ENCODE data around the gene ESRRA.

Gene ESRRA

DNA sequence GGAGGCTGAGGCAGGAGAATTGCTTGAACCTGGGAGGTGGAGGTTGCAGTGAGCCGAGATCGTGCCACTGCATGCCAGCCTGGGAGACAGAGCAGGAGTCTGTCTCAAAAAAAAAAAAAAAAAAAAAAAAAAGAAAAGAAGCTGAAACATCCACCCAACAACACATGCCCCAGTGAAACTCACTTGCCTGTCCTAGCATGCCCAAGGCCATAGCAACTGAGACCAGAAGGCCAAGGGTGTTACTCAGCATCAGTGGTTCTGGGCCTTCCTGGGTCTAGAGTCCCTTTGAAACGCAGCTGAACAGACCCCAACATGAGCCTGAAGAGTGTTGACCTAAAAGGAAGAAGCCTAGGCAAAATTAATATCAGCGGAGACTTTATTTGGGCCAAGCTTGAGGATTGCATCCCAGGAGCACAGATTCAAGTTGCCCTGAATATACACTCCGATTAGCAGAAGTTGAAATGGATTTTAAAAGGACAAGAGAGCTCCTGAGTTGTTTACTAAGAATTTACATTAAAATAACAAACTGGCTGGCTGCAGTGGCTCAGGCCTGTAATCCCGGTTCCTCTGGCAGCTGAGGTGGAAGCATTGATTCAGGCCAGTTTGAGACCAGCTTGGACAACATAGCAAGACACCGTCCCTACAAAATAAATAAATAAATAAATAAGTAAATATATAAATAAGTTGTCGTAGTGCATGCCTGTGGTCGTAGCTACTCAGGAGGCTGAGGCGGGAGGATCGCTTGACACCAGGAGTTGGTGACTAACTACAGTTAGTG, 19.6 kb downstream of the ESRRA start:
- Histone ChIP-seq H3K27me3 (ENCODE audit: control insufficient read depth in 1 of 2, insufficient read depth in 2 of 2, low read length in 2 of 2) (no peaks in the 10 kb centered on the region), H3K27ac (ENCODE audit: low read length) (no peak overlapping the region), H3K4me1 (ENCODE audit: control insufficient read depth, insufficient read depth, low read length) (peaks cover 2% of the 10 kb centered on the region)

DNA sequence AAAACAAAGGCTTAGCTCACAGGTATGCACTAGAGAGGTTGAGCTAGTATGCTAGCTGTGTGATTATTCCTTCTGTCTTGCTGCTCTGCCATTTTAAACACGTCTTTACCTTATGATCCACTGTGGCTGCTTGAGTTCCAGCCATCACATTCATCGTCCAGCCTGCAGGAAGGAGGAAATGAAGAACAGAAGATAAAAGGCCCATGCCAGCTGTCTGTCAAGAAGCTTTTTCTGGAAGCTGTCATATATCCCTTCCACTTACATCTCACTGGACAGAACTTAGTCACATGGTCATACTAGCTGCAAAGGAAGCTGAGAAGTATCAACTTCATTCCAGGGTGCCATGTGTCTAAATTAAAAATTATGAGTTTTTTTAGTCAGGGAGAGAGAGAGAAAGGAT, 22.1 kb downstream of the ESRRA start:
- no peak overlapping the region for H3K27ac ChIP-seq (ENCODE audit: low read length)
- no peaks in the 10 kb centered on the region for H3K9me3 ChIP-seq (ENCODE audit: control insufficient read depth in 2 of 2, low read length in 2 of 2)
- H3K36me3 ChIP-seq (ENCODE audit: control insufficient read depth in 2 of 2, insufficient read depth in 2 of 2, low read length in 2 of 2) = no peaks in the 10 kb centered on the region
- H3K9ac ChIP-seq (ENCODE audit: low read length in 2 of 2) = no peak overlapping the region
- H3K4me1 ChIP-seq (ENCODE audit: control insufficient read depth, insufficient read depth, low read length) = peaks cover 8% of the 10 kb centered on the region
- H3K27me3 ChIP-seq (ENCODE audit: control insufficient read depth in 1 of 2, insufficient read depth in 2 of 2, low read length in 2 of 2) = no peaks in the 10 kb centered on the region
- no peak overlapping the region for H3K4me3 ChIP-seq (ENCODE audit: low read length in 2 of 2)

More for the DNA sequence above, 19.6 kb downstream of the ESRRA start:
- Histone ChIP-seq H3K9me3 (ENCODE audit: control insufficient read depth in 2 of 2, low read length in 2 of 2) (no peaks in the 10 kb centered on the region), H3K9ac (ENCODE audit: low read length in 2 of 2) (no peak overlapping the region), H3K36me3 (ENCODE audit: control insufficient read depth in 2 of 2, insufficient read depth in 2 of 2, low read length in 2 of 2) (peaks cover 0 to 4% of the 10 kb centered on the region in 2 donors), H3K4me3 (ENCODE audit: low read length in 2 of 2) (no peak overlapping the region)

DNA sequence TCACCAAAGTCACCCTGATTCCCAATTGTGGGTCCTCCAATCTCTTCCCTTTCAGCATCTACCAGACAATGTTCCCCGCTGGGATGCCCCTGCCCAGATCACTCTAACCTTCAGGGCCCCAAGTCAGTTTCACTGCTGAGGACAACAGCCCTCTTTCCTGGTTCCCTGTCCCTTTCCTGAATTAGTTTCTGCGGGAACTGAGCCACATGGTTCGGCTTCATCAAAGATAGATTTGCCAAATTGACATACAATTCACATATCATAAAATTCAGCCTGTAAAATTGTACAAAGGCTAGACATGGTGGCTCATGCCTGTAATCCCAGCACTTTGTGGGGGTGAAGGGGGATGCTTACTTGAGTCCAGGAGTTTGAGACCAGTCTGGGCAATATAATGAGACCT, 22.7 kb downstream of the ESRRA start:
- Histone ChIP-seq H3K27ac (ENCODE audit: low read length) (no peak overlapping the region), H3K36me3 (ENCODE audit: control insufficient read depth in 2 of 2, insufficient read depth in 2 of 2, low read length in 2 of 2) (no peaks in the 10 kb centered on the region), H3K9ac (ENCODE audit: low read length in 2 of 2) (no peak overlapping the region)

DNA sequence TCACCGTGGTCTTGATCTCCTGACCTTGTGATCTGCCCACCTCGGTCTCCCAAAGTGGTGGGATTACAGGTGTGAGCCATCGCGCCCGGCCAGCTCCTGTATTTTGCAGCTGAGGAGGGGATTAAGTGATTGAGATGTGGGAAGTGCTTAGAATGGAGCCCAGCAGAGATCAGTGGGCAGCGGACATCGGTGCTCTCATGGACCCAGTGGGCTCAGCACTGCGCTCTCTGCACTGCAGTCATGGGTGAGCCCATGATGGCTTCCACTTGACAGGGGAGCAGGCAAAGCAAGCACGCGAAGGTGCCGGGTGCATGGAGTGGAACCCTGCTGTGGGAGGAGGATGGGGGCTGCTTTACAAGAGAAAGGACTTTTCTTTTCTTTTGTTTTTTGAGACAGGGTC, 25.6 kb downstream of the ESRRA start:
- Histone ChIP-seq H3K4me3 (ENCODE audit: low read length in 2 of 2) (no peak overlapping the region), H3K36me3 (ENCODE audit: control insufficient read depth in 2 of 2, insufficient read depth in 2 of 2, low read length in 2 of 2) (no peaks in the 10 kb centered on the region), H3K27me3 (ENCODE audit: control insufficient read depth in 1 of 2, insufficient read depth in 2 of 2, low read length in 2 of 2) (no peaks in the 10 kb centered on the region), H3K9ac (ENCODE audit: low read length in 2 of 2) (no peak overlapping the region), H3K9me3 (ENCODE audit: control insufficient read depth in 2 of 2, low read length in 2 of 2) (no peaks in the 10 kb centered on the region), H3K27ac (ENCODE audit: low read length) (no peak overlapping the region), H3K4me1 (ENCODE audit: control insufficient read depth, insufficient read depth, low read length) (peaks cover 8% of the 10 kb centered on the region)

More for the DNA sequence above, 22.7 kb downstream of the ESRRA start:
- no peaks in the 10 kb centered on the region for H3K27me3 ChIP-seq (ENCODE audit: control insufficient read depth in 1 of 2, insufficient read depth in 2 of 2, low read length in 2 of 2)
- H3K9me3 ChIP-seq (ENCODE audit: control insufficient read depth in 2 of 2, low read length in 2 of 2) = no peaks in the 10 kb centered on the region
- H3K4me3 ChIP-seq (ENCODE audit: low read length in 2 of 2) = no peak overlapping the region
- peaks cover 8% of the 10 kb centered on the region for H3K4me1 ChIP-seq (ENCODE audit: control insufficient read depth, insufficient read depth, low read length)

DNA sequence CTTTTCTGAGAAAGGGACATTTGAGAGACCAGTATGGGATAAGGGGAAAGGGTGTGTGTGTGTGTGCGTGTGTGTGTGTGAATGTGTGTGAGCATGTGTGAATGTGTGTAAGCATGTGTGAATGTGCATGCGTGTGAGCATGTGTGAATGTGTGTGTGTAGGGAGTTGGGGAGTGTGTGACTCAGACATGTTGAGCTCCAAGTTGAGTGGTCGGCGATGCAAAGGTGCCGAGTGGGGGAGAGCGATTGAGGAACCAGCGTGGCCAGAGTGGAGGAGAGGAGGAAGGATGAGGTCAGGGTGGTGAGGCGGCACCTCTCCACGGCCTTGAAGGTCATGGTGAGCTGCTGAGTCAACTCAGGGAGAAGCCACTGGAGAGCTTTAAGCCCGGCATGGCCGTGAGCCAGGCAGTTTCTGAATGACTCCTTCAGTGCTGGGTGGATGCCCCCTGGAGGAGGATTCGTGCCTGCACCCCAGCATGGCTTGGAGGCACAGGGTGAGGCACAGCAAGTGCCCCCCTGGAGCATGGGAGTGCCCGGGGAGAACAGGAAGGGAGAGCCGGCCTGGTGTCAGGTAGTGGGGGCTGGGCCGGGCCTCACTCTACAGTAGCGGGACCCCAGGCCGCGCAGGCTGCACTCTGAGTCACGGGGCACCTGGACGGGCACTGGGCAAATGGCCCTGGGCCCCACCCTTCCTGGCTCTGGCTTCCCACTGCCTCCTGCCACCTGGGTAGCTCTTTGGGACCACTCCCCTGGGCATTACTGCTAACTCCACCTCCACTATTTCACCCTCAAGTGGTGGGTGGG, 26.4 kb downstream of the ESRRA start:
- no peaks in the 10 kb centered on the region for H3K36me3 ChIP-seq (ENCODE audit: control insufficient read depth in 2 of 2, insufficient read depth in 2 of 2, low read length in 2 of 2)
- no peak overlapping the region for H3K27ac ChIP-seq (ENCODE audit: low read length)
- H3K9me3 ChIP-seq (ENCODE audit: control insufficient read depth in 2 of 2, low read length in 2 of 2) = no peaks in the 10 kb centered on the region
- H3K4me3 ChIP-seq (ENCODE audit: low read length in 2 of 2) = no peak overlapping the region
- no peaks in the 10 kb centered on the region for H3K27me3 ChIP-seq (ENCODE audit: control insufficient read depth in 1 of 2, insufficient read depth in 2 of 2, low read length in 2 of 2)
- no peak overlapping the region for H3K9ac ChIP-seq (ENCODE audit: low read length in 2 of 2)
- peaks cover 8% of the 10 kb centered on the region for H3K4me1 ChIP-seq (ENCODE audit: control insufficient read depth, insufficient read depth, low read length)

DNA sequence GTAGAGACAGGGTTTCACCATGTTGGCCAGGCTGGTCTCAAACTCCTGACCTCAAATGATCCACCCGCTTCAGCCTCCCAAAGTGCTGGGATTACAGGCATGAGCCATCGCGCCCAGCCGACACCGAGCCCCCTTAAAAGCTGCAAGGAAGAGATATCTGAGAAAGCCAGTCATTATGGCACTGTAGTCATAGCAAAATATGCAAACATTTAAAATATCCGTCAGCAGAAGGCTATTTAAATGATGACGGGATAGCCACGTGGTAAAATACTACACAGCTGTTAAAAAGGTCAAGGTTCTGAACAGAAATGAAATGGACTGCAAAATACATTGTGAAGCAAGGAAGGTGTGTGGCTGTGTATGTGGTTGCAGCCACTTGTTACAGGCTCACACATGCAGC, 28.2 kb downstream of the ESRRA start:
- no peaks in the 10 kb centered on the region for H3K27me3 ChIP-seq (ENCODE audit: control insufficient read depth in 1 of 2, insufficient read depth in 2 of 2, low read length in 2 of 2)
- no peak overlapping the region for H3K9ac ChIP-seq (ENCODE audit: low read length in 2 of 2)
- H3K36me3 ChIP-seq (ENCODE audit: control insufficient read depth in 2 of 2, insufficient read depth in 2 of 2, low read length in 2 of 2) = no peaks in the 10 kb centered on the region
- peaks cover 8% of the 10 kb centered on the region for H3K4me1 ChIP-seq (ENCODE audit: control insufficient read depth, insufficient read depth, low read length)
- H3K4me3 ChIP-seq (ENCODE audit: low read length in 2 of 2) = no peak overlapping the region
- H3K9me3 ChIP-seq (ENCODE audit: control insufficient read depth in 2 of 2, low read length in 2 of 2) = no peaks in the 10 kb centered on the region
- H3K27ac ChIP-seq (ENCODE audit: low read length) = no peak overlapping the region

DNA sequence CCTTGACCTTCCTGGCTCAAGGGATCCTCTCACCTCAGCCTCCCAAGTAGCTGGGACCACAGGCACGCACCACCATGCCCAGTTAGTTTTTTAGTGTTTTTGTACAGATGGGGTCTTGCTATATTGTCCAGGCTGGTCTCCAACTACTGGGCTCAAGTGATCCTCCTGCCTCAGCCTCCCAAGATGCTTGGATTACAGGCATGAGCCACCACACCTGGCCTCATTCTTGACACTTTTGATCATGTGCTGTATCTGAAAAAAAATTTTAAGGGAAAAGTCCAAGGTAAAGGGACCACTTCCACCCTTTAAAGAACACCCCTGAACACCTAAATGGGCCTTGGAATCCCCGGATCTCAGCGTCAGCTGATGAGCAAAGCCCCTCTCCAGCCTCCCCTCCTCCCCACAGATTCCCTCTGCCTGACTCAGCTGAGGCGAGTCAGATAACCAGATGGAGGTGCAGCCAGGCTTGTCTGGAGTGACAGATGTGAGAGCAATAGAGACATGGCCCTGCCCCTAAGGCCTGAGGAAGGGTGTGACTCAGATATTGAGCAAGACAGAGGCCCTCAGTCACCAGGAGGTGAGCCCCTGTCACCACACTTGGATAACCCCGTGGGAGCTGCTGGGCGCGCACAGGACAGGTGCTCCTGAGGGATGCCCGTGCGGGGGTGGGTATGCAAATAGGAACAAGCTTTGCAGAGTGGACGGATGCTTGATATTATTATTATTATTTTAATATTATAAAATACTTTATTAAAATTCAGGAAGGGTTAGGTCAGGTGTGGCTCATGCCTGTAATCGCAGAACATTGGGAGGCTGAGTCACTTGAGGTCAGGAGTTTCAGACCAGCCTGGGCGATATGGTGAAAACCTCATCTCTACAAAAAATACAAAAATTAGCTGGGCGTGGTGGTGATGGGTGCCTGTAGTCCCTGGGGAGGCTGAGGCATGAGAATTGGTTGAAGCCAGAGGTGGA, 29.7 kb downstream of the ESRRA start:
- no peak overlapping the region for H3K9ac ChIP-seq (ENCODE audit: low read length in 2 of 2)
- no peak overlapping the region for H3K4me3 ChIP-seq (ENCODE audit: low read length in 2 of 2)
- no peaks in the 10 kb centered on the region for H3K9me3 ChIP-seq (ENCODE audit: control insufficient read depth in 2 of 2, low read length in 2 of 2)
- no peaks in the 10 kb centered on the region for H3K27me3 ChIP-seq (ENCODE audit: control insufficient read depth in 1 of 2, insufficient read depth in 2 of 2, low read length in 2 of 2)
- peaks cover 8% of the 10 kb centered on the region for H3K4me1 ChIP-seq (ENCODE audit: control insufficient read depth, insufficient read depth, low read length)
- no peak overlapping the region for H3K27ac ChIP-seq (ENCODE audit: low read length)
- no peaks in the 10 kb centered on the region for H3K36me3 ChIP-seq (ENCODE audit: control insufficient read depth in 2 of 2, insufficient read depth in 2 of 2, low read length in 2 of 2)

DNA sequence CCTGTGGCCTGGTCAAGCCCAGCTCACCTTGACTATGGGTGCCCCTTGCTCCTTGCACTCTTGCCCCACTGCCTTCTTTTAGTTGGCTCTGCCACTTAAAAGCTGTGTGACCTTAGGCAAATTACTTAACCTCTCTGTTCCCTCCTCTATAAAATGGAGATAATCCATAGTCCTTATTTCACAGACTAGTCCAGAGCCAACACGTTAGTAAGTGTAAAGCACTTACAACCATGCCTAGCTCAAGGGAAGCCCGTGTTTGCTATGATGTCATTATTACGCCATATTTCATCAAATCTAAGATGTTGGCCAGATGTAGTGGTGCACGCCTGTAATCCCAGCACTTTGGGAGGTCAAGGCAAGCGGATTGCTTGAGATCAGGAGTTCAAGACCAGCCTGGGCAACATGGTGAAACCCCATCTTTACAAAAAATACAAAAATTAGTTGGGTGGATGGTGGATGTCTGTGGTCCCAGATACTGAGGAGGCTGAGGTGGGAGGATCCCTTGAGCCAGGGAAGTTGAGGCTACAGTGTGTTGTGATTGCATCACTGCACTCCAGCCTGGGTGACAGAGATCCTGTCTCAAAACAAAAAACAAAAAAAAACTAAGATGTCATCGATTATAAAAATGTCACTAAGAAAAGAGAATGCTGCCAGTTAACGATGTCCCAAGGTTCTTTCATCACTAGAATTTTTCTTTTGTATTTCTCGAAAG, 32.4 kb downstream of the ESRRA start:
- no peak overlapping the region for H3K4me3 ChIP-seq (ENCODE audit: low read length in 2 of 2)
- H3K36me3 ChIP-seq (ENCODE audit: control insufficient read depth in 2 of 2, insufficient read depth in 2 of 2, low read length in 2 of 2) = no peaks in the 10 kb centered on the region
- no peak overlapping the region for H3K9ac ChIP-seq (ENCODE audit: low read length in 2 of 2)
- no peaks in the 10 kb centered on the region for H3K27me3 ChIP-seq (ENCODE audit: control insufficient read depth in 1 of 2, insufficient read depth in 2 of 2, low read length in 2 of 2)
- no peaks in the 10 kb centered on the region for H3K9me3 ChIP-seq (ENCODE audit: control insufficient read depth in 2 of 2, low read length in 2 of 2)
- H3K27ac ChIP-seq (ENCODE audit: low read length) = no peak overlapping the region
- H3K4me1 ChIP-seq (ENCODE audit: control insufficient read depth, insufficient read depth, low read length) = peaks cover 11% of the 10 kb centered on the region

DNA sequence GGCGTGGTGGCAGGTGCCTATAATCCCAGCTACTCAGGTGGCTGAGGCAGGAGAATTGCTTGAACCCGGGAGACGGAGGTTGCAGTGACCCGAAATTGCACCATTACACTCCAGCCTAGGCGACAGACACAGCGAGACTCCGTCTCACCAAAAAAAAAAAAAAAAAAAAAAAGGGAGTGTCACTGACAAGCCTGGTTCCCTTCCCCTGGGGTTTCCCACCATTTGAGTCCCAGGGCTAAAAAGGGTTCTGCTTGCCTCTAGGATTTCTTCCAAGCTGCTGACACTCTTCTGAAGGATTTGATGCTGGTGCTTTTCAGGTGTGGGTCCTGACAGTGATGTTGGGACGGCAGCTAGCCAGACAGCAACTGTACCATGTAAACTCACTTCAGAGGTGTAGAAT, 33.4 kb downstream of the ESRRA start:
- Histone ChIP-seq H3K4me3 (ENCODE audit: low read length in 2 of 2) (no peak overlapping the region), H3K27ac (ENCODE audit: low read length) (no peak overlapping the region)

DNA sequence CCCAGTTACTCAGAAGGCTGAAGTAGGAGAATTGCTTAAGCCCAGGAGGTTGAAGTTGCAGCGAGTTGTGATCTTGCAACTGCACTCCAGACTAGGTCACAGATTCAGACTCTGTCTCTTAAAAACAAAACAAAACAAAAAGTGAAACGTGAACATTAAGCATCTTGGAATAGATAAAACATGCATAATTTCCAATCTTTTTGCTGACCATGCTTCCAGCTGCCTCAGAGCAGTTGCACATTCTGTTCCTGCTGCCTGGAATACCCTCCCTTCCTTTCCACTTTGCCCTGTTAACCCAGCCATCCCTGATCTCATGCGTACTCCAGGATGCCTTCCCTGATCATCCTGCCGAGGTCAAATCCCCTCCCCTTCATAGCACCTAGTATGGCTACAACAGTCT, 34.0 kb downstream of the ESRRA start:
- Histone ChIP-seq H3K27me3 (ENCODE audit: control insufficient read depth in 1 of 2, insufficient read depth in 2 of 2, low read length in 2 of 2) (no peaks in the 10 kb centered on the region), H3K36me3 (ENCODE audit: control insufficient read depth in 2 of 2, insufficient read depth in 2 of 2, low read length in 2 of 2) (no peaks in the 10 kb centered on the region), H3K27ac (ENCODE audit: low read length) (no peak overlapping the region), H3K9ac (ENCODE audit: low read length in 2 of 2) (no peak overlapping the region), H3K9me3 (ENCODE audit: control insufficient read depth in 2 of 2, low read length in 2 of 2) (no peaks in the 10 kb centered on the region), H3K4me3 (ENCODE audit: low read length in 2 of 2) (no peak overlapping the region), H3K4me1 (ENCODE audit: control insufficient read depth, insufficient read depth, low read length) (peaks cover 11% of the 10 kb centered on the region)

More for the DNA sequence above, 33.4 kb downstream of the ESRRA start:
- peaks cover 11% of the 10 kb centered on the region for H3K4me1 ChIP-seq (ENCODE audit: control insufficient read depth, insufficient read depth, low read length)
- no peak overlapping the region for H3K9ac ChIP-seq (ENCODE audit: low read length in 2 of 2)
- H3K9me3 ChIP-seq (ENCODE audit: control insufficient read depth in 2 of 2, low read length in 2 of 2) = no peaks in the 10 kb centered on the region
- no peaks in the 10 kb centered on the region for H3K27me3 ChIP-seq (ENCODE audit: control insufficient read depth in 1 of 2, insufficient read depth in 2 of 2, low read length in 2 of 2)
- no peaks in the 10 kb centered on the region for H3K36me3 ChIP-seq (ENCODE audit: control insufficient read depth in 2 of 2, insufficient read depth in 2 of 2, low read length in 2 of 2)
